SK-N-SH (cell line): Measurements from ENCODE around the gene ATP2A2. TPM values are rescaled to one million over a fixed set of nuclear protein-coding genes. Genes with fewer than 3 reads are reported as not detected.

Source experiments
- CTCF ChIA-PET: fragments of 300-600, 350-600 bp; formaldehyde crosslinking; extraction: SDS; loops from one replicate; lab custom pipeline; 2021; lab: Yijun Ruan, JAX
- POLR2A ChIA-PET: fragments of 350-600 bp; sonication (Branson Sonifier 250); formaldehyde crosslinking; extraction: SDS; loops from one replicate; lab custom pipeline; 2020; ENCODE audit warnings: antibody characterized with exemption, inconsistent platforms; lab: Yijun Ruan, JAX
- DNase-seq: peaks from one replicate; pipeline ENCODE4 v3.0.0; 2012
- H2AFZ ChIP-seq: fragments of 200-600 bp; sonication (generic); 2 replicates; pipeline ENCODE4 v1.8.1; 2016; ENCODE audit warnings: antibody characterized with exemption, mild to moderate bottlenecking, low read depth
- H3F3A ChIP-seq: fragments of 200-600 bp; sonication (generic); replicated peaks from 2 replicates; pipeline ENCODE3; 2016; ENCODE audit warnings: antibody characterized with exemption, mild to moderate bottlenecking; ENCODE audit not compliant: insufficient read depth
- H3K27ac ChIP-seq, 2 experiments: fragments of 200-500 bp in 1 of 2; fragments of 200-600 bp in 1 of 2; sonication (Bioruptor generic) in 1 of 2; sonication (generic), shearing (Covaris generic) in 1 of 2; 2 replicates each; pipeline versions ENCODE4 v1.5.1 to v1.6.1; 2014 to 2016; ENCODE audit warnings: low read depth in 2 of 2, inconsistent platforms in 1 of 2, low read length in 1 of 2, mild to moderate bottlenecking in 1 of 2, mixed read lengths in 1 of 2
- H3K27me3 ChIP-seq: fragments of 200-600 bp; sonication (generic), shearing (Covaris generic); 2 replicates; pipeline ENCODE4 v1.6.1; 2016; ENCODE audit warnings: mixed run types; ENCODE audit not compliant: insufficient read depth
- H3K36me3 ChIP-seq, 2 experiments: fragments of 200-500 bp in 1 of 2; fragments of 200-600 bp in 1 of 2; sonication (Bioruptor generic) in 1 of 2; sonication (generic) in 1 of 2; replicated peaks in 1 of 2; 2 replicates each; pipeline versions ENCODE3 to v1.5.1; 2014 to 2016; ENCODE audit warnings: low read length in 1 of 2, mild to moderate bottlenecking in 1 of 2; ENCODE audit not compliant: insufficient read depth in 2 of 2, control insufficient read depth in 1 of 2
- H3K4me1 ChIP-seq, 2 experiments: fragments of 200-500 bp in 1 of 2; fragments of 200-600 bp in 1 of 2; sonication (Bioruptor generic) in 1 of 2; sonication (generic), shearing (Covaris generic) in 1 of 2; 2 replicates each; pipeline versions ENCODE4 v1.5.1 to v1.6.1; 2014 to 2016; ENCODE audit warnings: low read depth in 1 of 2, low read length in 1 of 2, mixed run types in 1 of 2; ENCODE audit not compliant: insufficient read depth in 2 of 2, control insufficient read depth in 1 of 2
- H3K4me2 ChIP-seq: fragments of 200-600 bp; sonication (generic), shearing (Covaris generic); 2 replicates; pipeline ENCODE4 v1.6.1; 2017; ENCODE audit warnings: mixed run types
- H3K4me3 ChIP-seq, 2 experiments: fragments of 200-500 bp in 1 of 2; fragments of 200-600 bp in 1 of 2; sonication (Bioruptor generic) in 1 of 2; sonication (generic), shearing (Covaris generic) in 1 of 2; 2 replicates each; pipeline versions ENCODE4 v1.5.1 to v1.8.1; 2014 to 2016; ENCODE audit warnings: low read depth in 2 of 2, inconsistent platforms in 1 of 2, low read length in 1 of 2, mild to moderate bottlenecking in 1 of 2, mixed read lengths in 1 of 2, moderate library complexity in 1 of 2
- H3K79me2 ChIP-seq: fragments of 200-600 bp; sonication (generic); 2 replicates; pipeline ENCODE4 v1.8.1; 2017; ENCODE audit warnings: mild to moderate bottlenecking; ENCODE audit not compliant: insufficient read depth
- H3K9ac ChIP-seq: fragments of 200-600 bp; sonication (generic); 2 replicates; pipeline ENCODE4 v1.6.1; 2017; ENCODE audit warnings: mixed run types
- H3K9me2 ChIP-seq: fragments of 200-600 bp; sonication (generic); 2 replicates; pipeline ENCODE4 v1.6.1; 2017; ENCODE audit warnings: mixed run types
- H3K9me3 ChIP-seq: fragments of 200-600 bp; sonication (generic); 2 replicates; pipeline ENCODE4 v1.6.1; 2017; ENCODE audit warnings: mixed run types, mild to moderate bottlenecking, moderate library complexity
- H4K20me1 ChIP-seq: fragments of 200-600 bp; sonication (generic); 2 replicates; pipeline ENCODE4 v1.6.1; 2017; ENCODE audit warnings: mild to moderate bottlenecking, mixed run types; ENCODE audit not compliant: insufficient read depth
- FOXM1 ChIP-seq: IDR thresholded peaks from 2 replicates; pipeline ENCODE4 v1.4.0; 2012; ENCODE audit warnings: low read depth, mild to moderate bottlenecking
- NFIC ChIP-seq: IDR thresholded peaks from 2 replicates; pipeline ENCODE4 v1.4.0; 2012; ENCODE audit warnings: borderline replicate concordance
- RAD21 ChIP-seq: IDR thresholded peaks from 2 replicates; pipeline ENCODE4 v1.6.1; 2012; ENCODE audit warnings: mild to moderate bottlenecking, low read length
- SIN3A ChIP-seq: IDR thresholded peaks from 2 replicates; pipeline ENCODE4 v1.6.1; 2012; ENCODE audit warnings: low read depth, mild to moderate bottlenecking, low read length, moderate library complexity, borderline replicate concordance
- YY1 ChIP-seq: IDR thresholded peaks from 2 replicates; pipeline ENCODE4 v1.4.0; 2012; ENCODE audit warnings: low read depth, mild to moderate bottlenecking
- WGBS: methylation state at CpG from one replicate; pipeline ENCODE4 v1.1.6; 2017; ENCODE audit warnings: low lambda C conversion rate; 5-methylcytosine and 5-hydroxymethylcytosine counted together
- polyA plus RNA-seq, 3 experiments: library from polyadenylated mRNA; depleted of rRNA; stranded (reverse); fragments of >200 nt; gene quantifications; 2 replicates each; pipeline ENCODE4 v1.2.3, GENCODE V29; 2012
- TF ChIP-seq, protein P1 (sequence below): fragments of 200-600 bp; sonication (generic); IDR thresholded peaks from 2 replicates; pipeline ENCODE4 v1.6.1; 2017; ENCODE audit warnings: antibody characterized with exemption, mild to moderate bottlenecking, moderate library complexity

The ATP2A2 gene
- polyA plus RNA-seq, 1 of the 3 experiments (the other 2 are of a cell fraction) = 120 TPM

DNA sequence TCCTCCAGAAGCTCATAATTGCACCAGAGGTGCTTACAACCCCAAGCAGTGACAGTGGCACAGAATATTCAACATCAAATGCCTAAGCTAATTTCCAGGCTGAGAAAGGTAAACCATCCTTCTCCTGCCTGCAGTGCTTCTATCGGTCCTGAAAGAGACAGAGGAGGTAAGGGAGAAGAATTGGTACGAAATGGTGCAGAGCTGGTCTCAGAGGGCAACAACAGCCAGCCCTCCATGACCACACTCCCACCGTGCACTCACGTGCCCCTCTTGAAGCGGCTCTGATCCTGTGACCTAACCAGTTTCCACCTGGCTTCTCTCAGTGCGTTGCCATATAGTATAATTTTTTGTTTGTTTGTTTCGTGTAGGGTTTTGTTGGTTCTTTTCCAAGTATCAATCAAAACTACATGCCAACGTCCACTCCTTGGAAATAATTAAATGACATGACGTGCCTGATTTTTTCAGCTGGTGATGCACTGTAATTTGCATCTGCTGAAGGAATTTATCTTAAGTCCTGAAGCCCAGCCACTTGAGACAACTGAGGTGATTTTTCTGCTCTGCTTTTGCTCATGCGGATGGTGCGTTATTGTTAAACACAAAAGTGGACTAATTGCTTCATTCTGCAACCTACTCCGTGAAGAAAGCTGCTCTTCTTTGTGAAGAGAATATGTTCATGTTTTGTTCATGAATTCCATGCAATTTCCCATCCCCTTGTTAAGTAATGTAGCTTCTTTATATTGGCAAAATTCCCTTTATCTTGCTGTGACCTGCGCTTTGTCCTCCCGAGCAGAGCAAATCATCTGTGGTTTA, 1.3 kb upstream of the ATP2A2 start:
- WGBS = 68% methylated on average over 14 of the region's 14 CpGs
- Histone ChIP-seq H2AFZ (peak overlapping the region; percentile 81), H3K9me2 (no peaks in the 10 kb centered on the region), H3K4me3 (peak overlapping the region; percentile 81 to 92), H3K4me2 (peak overlapping the region; percentile 84), H3K27ac (peak overlapping the region; percentile 91 to 96), H3K9ac (peak overlapping the region; percentile 89), H3K79me2 (peaks cover 32% of the 10 kb centered on the region), H3K9me3 (no peaks in the 10 kb centered on the region), H3K4me1 (peaks cover 17 to 25% of the 10 kb centered on the region in 2 experiments), H3K27me3 (no peaks in the 10 kb centered on the region), H3K36me3 (peaks cover 23 to 24% of the 10 kb centered on the region in 2 experiments), H4K20me1 (peaks cover 32% of the 10 kb centered on the region), H3F3A (peaks cover 3% of the 10 kb centered on the region)
- TF ChIP-seq SIN3A = no peak
- TF ChIP-seq FOXM1 = no peak
- TF ChIP-seq, protein P1, sequence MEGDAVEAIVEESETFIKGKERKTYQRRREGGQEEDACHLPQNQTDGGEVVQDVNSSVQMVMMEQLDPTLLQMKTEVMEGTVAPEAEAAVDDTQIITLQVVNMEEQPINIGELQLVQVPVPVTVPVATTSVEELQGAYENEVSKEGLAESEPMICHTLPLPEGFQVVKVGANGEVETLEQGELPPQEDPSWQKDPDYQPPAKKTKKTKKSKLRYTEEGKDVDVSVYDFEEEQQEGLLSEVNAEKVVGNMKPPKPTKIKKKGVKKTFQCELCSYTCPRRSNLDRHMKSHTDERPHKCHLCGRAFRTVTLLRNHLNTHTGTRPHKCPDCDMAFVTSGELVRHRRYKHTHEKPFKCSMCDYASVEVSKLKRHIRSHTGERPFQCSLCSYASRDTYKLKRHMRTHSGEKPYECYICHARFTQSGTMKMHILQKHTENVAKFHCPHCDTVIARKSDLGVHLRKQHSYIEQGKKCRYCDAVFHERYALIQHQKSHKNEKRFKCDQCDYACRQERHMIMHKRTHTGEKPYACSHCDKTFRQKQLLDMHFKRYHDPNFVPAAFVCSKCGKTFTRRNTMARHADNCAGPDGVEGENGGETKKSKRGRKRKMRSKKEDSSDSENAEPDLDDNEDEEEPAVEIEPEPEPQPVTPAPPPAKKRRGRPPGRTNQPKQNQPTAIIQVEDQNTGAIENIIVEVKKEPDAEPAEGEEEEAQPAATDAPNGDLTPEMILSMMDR = no peak
- TF ChIP-seq NFIC = 0 out of 2 replicates have a peak, but pooled peaks have one; percentile 4
- TF ChIP-seq YY1 = no peak
- TF ChIP-seq RAD21 = no peak
- DNase-seq = no peak
- ChIA-PET POLR2A (interaction anchor here (0.7 to 2.5 kb wide), 7 partner anchors 10 to 195 kb away, joined by 3 to 18 read pairs (median 4); partner anchors contain the start of gene IFT81), CTCF (interaction anchor here (1.2 to 2.6 kb wide), 5 partner anchors 9 to 178 kb away, joined by 3 to 16 read pairs (median 7); no protein-coding TSS in a partner anchor)

DNA sequence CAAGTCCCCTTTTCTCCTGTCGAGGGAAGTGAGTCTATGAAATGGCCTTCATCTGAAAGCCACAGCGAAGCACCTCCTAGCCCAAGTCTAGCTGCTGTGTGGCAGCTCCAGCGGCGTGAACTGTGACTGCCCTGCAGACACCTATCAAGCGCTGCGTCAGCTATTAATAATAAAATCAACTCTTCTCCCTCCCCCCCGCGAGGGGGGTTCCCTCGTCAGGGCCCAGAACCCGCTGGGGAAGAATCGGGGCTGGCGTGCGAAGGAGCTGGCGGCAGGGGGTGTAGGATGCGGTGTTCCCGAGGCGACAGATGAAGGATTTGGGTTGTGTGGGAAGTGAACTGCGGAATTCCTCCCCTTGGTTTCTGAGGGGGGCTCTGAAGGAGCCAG, 662 bp upstream of the ATP2A2 start:
- H3K4me3 ChIP-seq = peak overlapping the region; percentile 81 to 92
- peaks cover 3% of the 10 kb centered on the region for H3F3A ChIP-seq
- H3K9me2 ChIP-seq = no peaks in the 10 kb centered on the region
- CTCF ChIA-PET = interaction anchor here (1.2 to 2.6 kb wide), 5 partner anchors 10 to 179 kb away, joined by 3 to 16 read pairs (median 7); no protein-coding TSS in a partner anchor
- 2% methylated on average over 9 of the region's 18 CpGs for WGBS
- peak overlapping the region; percentile 84 for H3K4me2 ChIP-seq
- H3K4me1 ChIP-seq = peaks cover 23 to 30% of the 10 kb centered on the region in 2 experiments
- H3K27ac ChIP-seq = peak overlapping the region; percentile 91 to 96
- H3K36me3 ChIP-seq = peaks cover 30% of the 10 kb centered on the region in 2 experiments
- peak overlapping the region; percentile 89 for H3K9ac ChIP-seq
- TF ChIP-seq, protein P1 = peak; percentile 22
- TF ChIP-seq YY1 = no peak
- POLR2A ChIA-PET = interaction anchor here (0.7 to 2.5 kb wide), 9 partner anchors 10 to 195 kb away, joined by 3 to 18 read pairs (median 4); partner anchors contain the start of gene IFT81
- H2AFZ ChIP-seq = peak overlapping the region; percentile 81
- H3K27me3 ChIP-seq = no peaks in the 10 kb centered on the region
- peak; percentile 76 for DNase-seq
- H3K9me3 ChIP-seq = no peaks in the 10 kb centered on the region
- H3K79me2 ChIP-seq = peaks cover 38% of the 10 kb centered on the region
- H4K20me1 ChIP-seq = peaks cover 38% of the 10 kb centered on the region
